SK-N-SH (cell line): ENCODE results near the gene SLC12A3.

Source experiments
- CTCF ChIP-seq: fragments of 200-600 bp; sonication (generic); IDR thresholded peaks from 2 replicates; pipeline ENCODE4 v1.6.1; 2017; ENCODE audit warnings: antibody characterized with exemption, mild to moderate bottlenecking, moderate library complexity
- POLR2AphosphoS5 ChIP-seq: IDR thresholded peaks from 2 replicates; pipeline ENCODE4 v1.6.1; 2012; ENCODE audit warnings: low read depth, low read length
- SIN3A ChIP-seq: IDR thresholded peaks from 2 replicates; pipeline ENCODE4 v1.6.1; 2012; ENCODE audit warnings: low read depth, mild to moderate bottlenecking, low read length, moderate library complexity, borderline replicate concordance
- USF1 ChIP-seq: IDR thresholded peaks from 2 replicates; pipeline ENCODE4 v1.4.0; 2012; ENCODE audit warnings: low read depth, borderline replicate concordance

- no peak for TF ChIP-seq SIN3A
- no peak for TF ChIP-seq USF1
- no peak for TF ChIP-seq POLR2AphosphoS5
- TF ChIP-seq CTCF: no peak
Observed at GRCh38 chr16:56931271-56931891, 66.4 kb downstream of the SLC12A3 start.
